Osteoblast (primary cell): Measurements from ENCODE around the gene TENM4. TPM values are rescaled to one million over a fixed set of nuclear protein-coding genes. Genes with fewer than 3 reads are reported as not detected.

Experiments
- DNase-seq: peaks from one replicate; pipeline ENCODE4 v3.0.0; 2011; ENCODE audit warnings: low spot score, mixed read lengths; ENCODE audit not compliant: insufficient read length; ENCODE audit errors: missing footprints
- H2AFZ ChIP-seq: 2 replicates; pipeline ENCODE4 v1.6.0; 2011; ENCODE audit warnings: mild to moderate bottlenecking, low read length
- H3K27ac ChIP-seq: 2 replicates; pipeline ENCODE4 v1.5.1; 2011; ENCODE audit warnings: mild to moderate bottlenecking, low read depth, low read length, moderate library complexity
- H3K27me3 ChIP-seq: 2 replicates; pipeline ENCODE4 v1.6.0; 2012; ENCODE audit warnings: mild to moderate bottlenecking, control low read depth, inconsistent platforms, low read length, moderate library complexity; ENCODE audit not compliant: insufficient read depth
- H3K36me3 ChIP-seq: 2 replicates; pipeline ENCODE4 v1.5.1; 2011; ENCODE audit warnings: mild to moderate bottlenecking, low read length, control low read depth, moderate library complexity; ENCODE audit not compliant: insufficient read depth
- H3K4me1 ChIP-seq: 2 replicates; pipeline ENCODE4 v1.5.1; 2011; ENCODE audit warnings: mild to moderate bottlenecking, low read length, control low read depth, moderate library complexity; ENCODE audit not compliant: insufficient read depth
- H3K4me2 ChIP-seq: 2 replicates; pipeline ENCODE4 v1.6.0; 2011; ENCODE audit warnings: mild to moderate bottlenecking, low read length; ENCODE audit not compliant: insufficient read depth
- H3K4me3 ChIP-seq: fragments of 200-600 bp; sonication (generic); 3 replicates; pipeline ENCODE4 v1.5.1; 2012; ENCODE audit warnings: mild to moderate bottlenecking, low read length, inconsistent platforms; ENCODE audit not compliant: insufficient read depth
- H3K79me2 ChIP-seq: 2 replicates; pipeline ENCODE4 v1.6.0; 2012; ENCODE audit warnings: mild to moderate bottlenecking, low read length, control low read depth, inconsistent platforms; ENCODE audit not compliant: insufficient read depth
- H3K9me3 ChIP-seq: 2 replicates; pipeline ENCODE4 v1.5.1; 2011; ENCODE audit warnings: low read depth, low read length, control low read depth
- H4K20me1 ChIP-seq: 2 replicates; pipeline ENCODE4 v1.6.0; 2012; ENCODE audit warnings: mild to moderate bottlenecking, low read length, control low read depth; ENCODE audit not compliant: insufficient read depth
- total RNA-seq: library from RNA; depleted of rRNA; stranded (reverse); fragments of >200 nt; gene quantifications from 2 replicates; pipeline ENCODE4 v1.2.3, GENCODE V29; 2012
- TF ChIP-seq, protein P1 (sequence below): IDR thresholded peaks from 2 replicates; pipeline ENCODE4 v1.5.1; 2011; ENCODE audit warnings: mild to moderate bottlenecking, low read depth, low read length, moderate library complexity; ENCODE audit errors: extremely low read depth

TENM4 gene
- total RNA-seq, 1 donor = 63.3 TPM

DNA sequence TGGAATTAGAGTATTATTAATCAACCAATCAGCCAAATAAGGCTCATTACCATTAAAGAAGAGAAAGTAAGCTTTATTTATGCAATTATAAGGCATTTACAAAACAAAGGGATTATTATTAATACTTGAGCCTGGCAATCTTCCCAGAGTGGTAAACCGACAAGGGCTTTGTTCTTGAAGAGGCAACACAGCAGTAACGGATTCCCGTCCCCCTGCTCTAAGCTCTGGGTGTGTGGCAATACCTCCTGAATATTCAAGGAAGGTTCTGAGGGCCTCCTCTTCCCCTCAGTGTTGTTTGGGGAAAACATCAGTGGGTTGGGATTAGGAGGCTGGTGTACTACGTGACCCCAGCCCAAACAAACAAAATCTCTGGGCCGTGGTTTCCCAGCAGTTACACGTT is 176.5 kb downstream of the TENM4 start:
- DNase-seq = no peak
- Histone ChIP-seq H3K79me2 (no peaks in the 10 kb centered on the region), H2AFZ (no peak overlapping the region)

DNA sequence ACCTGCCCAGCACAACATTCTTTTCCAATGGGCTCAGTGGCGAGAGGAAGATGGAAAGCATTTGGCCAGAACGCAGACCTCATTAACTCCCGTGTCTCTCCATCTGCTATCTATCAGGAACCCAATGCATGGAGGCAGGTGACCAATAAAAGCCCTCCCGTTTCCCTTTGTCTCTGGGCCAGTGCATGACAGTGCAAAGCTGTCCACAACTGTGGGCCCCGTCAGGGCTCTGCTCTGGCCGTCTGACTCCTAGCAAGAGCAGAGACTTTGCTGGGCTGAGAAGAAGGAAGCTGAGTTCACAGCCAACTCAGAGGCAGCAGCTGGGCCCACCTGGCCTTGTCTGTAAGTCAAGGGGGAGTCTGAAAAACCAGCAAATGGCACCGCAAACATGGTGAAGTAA is 177.8 kb downstream of the TENM4 start:
- Histone ChIP-seq H3K4me1 (no peaks in the 10 kb centered on the region), H3K27ac (no peak overlapping the region), H3K4me2 (no peak overlapping the region), H3K36me3 (no peaks in the 10 kb centered on the region), H3K9me3 (no peaks in the 10 kb centered on the region), H4K20me1 (no peaks in the 10 kb centered on the region), H3K4me3 (no peak overlapping the region), H2AFZ (no peak overlapping the region), H3K27me3 (no peaks in the 10 kb centered on the region), H3K79me2 (no peaks in the 10 kb centered on the region)
- TF ChIP-seq, protein P1, sequence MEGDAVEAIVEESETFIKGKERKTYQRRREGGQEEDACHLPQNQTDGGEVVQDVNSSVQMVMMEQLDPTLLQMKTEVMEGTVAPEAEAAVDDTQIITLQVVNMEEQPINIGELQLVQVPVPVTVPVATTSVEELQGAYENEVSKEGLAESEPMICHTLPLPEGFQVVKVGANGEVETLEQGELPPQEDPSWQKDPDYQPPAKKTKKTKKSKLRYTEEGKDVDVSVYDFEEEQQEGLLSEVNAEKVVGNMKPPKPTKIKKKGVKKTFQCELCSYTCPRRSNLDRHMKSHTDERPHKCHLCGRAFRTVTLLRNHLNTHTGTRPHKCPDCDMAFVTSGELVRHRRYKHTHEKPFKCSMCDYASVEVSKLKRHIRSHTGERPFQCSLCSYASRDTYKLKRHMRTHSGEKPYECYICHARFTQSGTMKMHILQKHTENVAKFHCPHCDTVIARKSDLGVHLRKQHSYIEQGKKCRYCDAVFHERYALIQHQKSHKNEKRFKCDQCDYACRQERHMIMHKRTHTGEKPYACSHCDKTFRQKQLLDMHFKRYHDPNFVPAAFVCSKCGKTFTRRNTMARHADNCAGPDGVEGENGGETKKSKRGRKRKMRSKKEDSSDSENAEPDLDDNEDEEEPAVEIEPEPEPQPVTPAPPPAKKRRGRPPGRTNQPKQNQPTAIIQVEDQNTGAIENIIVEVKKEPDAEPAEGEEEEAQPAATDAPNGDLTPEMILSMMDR = no peak
- DNase-seq = no peak

More for the DNA sequence above, 176.5 kb downstream of the TENM4 start:
- Histone ChIP-seq H4K20me1 (no peaks in the 10 kb centered on the region), H3K4me2 (no peak overlapping the region), H3K27ac (no peak overlapping the region), H3K27me3 (no peaks in the 10 kb centered on the region), H3K4me3 (no peak overlapping the region), H3K36me3 (no peaks in the 10 kb centered on the region), H3K9me3 (no peaks in the 10 kb centered on the region), H3K4me1 (no peaks in the 10 kb centered on the region)
- TF ChIP-seq, protein P1 = no peak

DNA sequence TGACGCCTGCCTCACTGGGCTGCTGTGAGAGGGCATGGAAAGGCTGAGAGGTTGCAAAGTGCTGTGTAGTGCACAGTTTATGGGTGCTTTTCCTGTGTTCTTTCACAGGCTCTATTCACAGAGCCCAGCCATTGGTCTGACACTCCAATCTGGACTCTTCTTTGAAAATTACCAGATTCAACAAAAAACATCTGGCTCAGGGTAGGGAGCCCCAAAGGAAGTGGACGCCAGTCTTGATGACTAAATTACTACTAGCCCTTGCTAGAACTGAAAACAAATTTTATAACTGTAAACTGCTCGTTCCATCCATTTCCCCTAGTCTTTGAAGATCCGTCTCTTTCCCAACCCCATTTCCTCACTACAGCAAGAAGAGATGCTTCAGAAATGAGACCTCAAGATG is 178.6 kb downstream of the TENM4 start:
- H3K4me3 ChIP-seq = no peak overlapping the region
- H3K4me2 ChIP-seq = no peak overlapping the region
- TF ChIP-seq, protein P1 = no peak
- H3K9me3 ChIP-seq = no peaks in the 10 kb centered on the region
- H3K27me3 ChIP-seq = no peaks in the 10 kb centered on the region
- H2AFZ ChIP-seq = no peak overlapping the region
- H3K27ac ChIP-seq = no peak overlapping the region
- H3K36me3 ChIP-seq = no peaks in the 10 kb centered on the region
- H4K20me1 ChIP-seq = no peaks in the 10 kb centered on the region
- H3K4me1 ChIP-seq = no peaks in the 10 kb centered on the region
- no peak for DNase-seq
- H3K79me2 ChIP-seq = no peaks in the 10 kb centered on the region

DNA sequence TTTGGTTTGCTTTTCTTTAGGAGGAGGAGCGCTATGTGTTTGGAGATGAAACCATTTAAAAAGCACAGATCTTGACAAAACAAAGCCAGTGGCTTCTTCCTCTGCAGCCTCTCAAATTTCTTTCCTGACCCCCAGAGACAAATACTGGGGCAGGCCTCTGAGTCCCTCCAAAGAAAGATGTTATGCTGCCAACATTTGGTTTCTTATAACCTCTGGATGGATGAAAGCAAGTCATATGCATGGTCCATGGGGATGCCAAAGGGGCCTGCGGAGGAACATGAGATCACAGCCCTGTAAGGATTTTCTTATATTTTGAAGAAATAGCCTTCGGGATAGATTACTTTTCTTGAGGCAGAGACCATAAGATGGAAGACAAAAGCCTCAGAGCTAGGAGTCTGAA is 179.1 kb downstream of the TENM4 start:
- H3K4me3 ChIP-seq = no peak overlapping the region
- no peak overlapping the region for H3K4me2 ChIP-seq
- no peaks in the 10 kb centered on the region for H3K36me3 ChIP-seq
- H3K4me1 ChIP-seq = no peaks in the 10 kb centered on the region
- H4K20me1 ChIP-seq = no peaks in the 10 kb centered on the region
- TF ChIP-seq, protein P1 = no peak
- H3K27me3 ChIP-seq = no peaks in the 10 kb centered on the region
- H3K9me3 ChIP-seq = no peaks in the 10 kb centered on the region
- no peak overlapping the region for H2AFZ ChIP-seq
- no peaks in the 10 kb centered on the region for H3K79me2 ChIP-seq
- no peak overlapping the region for H3K27ac ChIP-seq
- DNase-seq = no peak
